Panc1 (cell line): ENCODE measurements around the gene ALKAL2.

Experiments
- CTCF ChIP-seq: fragments of 450-650 bp; IDR thresholded peaks from 2 replicates; pipeline ENCODE4 v1.5.1; 2017; ENCODE audit warnings: mild to moderate bottlenecking
- POLR2AphosphoS5 ChIP-seq: IDR thresholded peaks from 2 replicates; pipeline ENCODE4 v1.6.1; 2012; ENCODE audit warnings: mild to moderate bottlenecking, low read depth, low read length, moderate library complexity
- SIN3A ChIP-seq: IDR thresholded peaks from 2 replicates; pipeline ENCODE4 v1.6.1; 2012; ENCODE audit warnings: low read depth, mild to moderate bottlenecking, low read length, moderate library complexity, borderline replicate concordance; ENCODE audit not compliant: insufficient read depth

GRCh38 chr2:314561-315336 is 26.9 kb upstream of the ALKAL2 start:
- TF ChIP-seq CTCF (no peak), SIN3A (no peak), POLR2AphosphoS5 (no peak)
